SIG-M5 treated with dmso at 0.1 percent for 504 hours (cell line): ENCODE data around the gene SLC7A9.
"Not testable (repeated sequence)": the region's sequence is repeated elsewhere in the genome, so short reads cannot be mapped to it uniquely, and the experiment has no call there.

ENCODE experiments used
- DNase-seq: peaks from one replicate; lab custom pipeline; 2025; ENCODE audit not compliant: unreplicated experiment; lab: John Stamatoyannopoulos, UW

Gene SLC7A9

GRCh38 chr19:32864318-32865007 lies 5.1 kb downstream of the SLC7A9 start:
- DNase-seq: no peak

- DNase-seq: no peak
Observed at GRCh38 chr19:32863841-32864240, 5.7 kb downstream of the SLC7A9 start.

- no peak for DNase-seq
Observed at GRCh38 chr19:32863301-32863700, 6.3 kb downstream of the SLC7A9 start.

GRCh38 chr19:32862741-32863140 lies 6.8 kb downstream of the SLC7A9 start:
- DNase-seq: no peak

GRCh38 chr19:32862173-32862572 lies 7.4 kb downstream of the SLC7A9 start:
- no peak for DNase-seq

GRCh38 chr19:32861596-32861995 lies 8.0 kb downstream of the SLC7A9 start:
- DNase-seq: no peak

GRCh38 chr19:32859591-32859990 lies 10.0 kb downstream of the SLC7A9 start:
- DNase-seq: no peak

- no peak for DNase-seq
Observed at GRCh38 chr19:32858559-32858958, 11.0 kb downstream of the SLC7A9 start.

- no peak for DNase-seq
Observed at GRCh38 chr19:32858155-32858554, 11.4 kb downstream of the SLC7A9 start.

GRCh38 chr19:32857584-32857983 lies 12.0 kb downstream of the SLC7A9 start:
- no peak for DNase-seq

GRCh38 chr19:32856818-32857217 lies 12.7 kb downstream of the SLC7A9 start:
- DNase-seq: not testable (repeated sequence)

GRCh38 chr19:32852216-32852615 lies 17.4 kb downstream of the SLC7A9 start:
- DNase-seq: no peak

- DNase-seq: not testable (repeated sequence)
Observed at GRCh38 chr19:32848035-32848434, 21.5 kb downstream of the SLC7A9 start.

GRCh38 chr19:32843716-32844245 lies 25.8 kb downstream of the SLC7A9 start:
- no peak for DNase-seq

GRCh38 chr19:32842061-32842460 lies 27.5 kb downstream of the SLC7A9 start:
- DNase-seq: no peak

- no peak for DNase-seq
Observed at GRCh38 chr19:32837531-32837930, 32.0 kb downstream of the SLC7A9 start.

GRCh38 chr19:32833388-32833787 lies 36.2 kb downstream of the SLC7A9 start:
- not testable (repeated sequence) for DNase-seq

- not testable (repeated sequence) for DNase-seq
Observed at GRCh38 chr19:32832825-32833224, 36.7 kb downstream of the SLC7A9 start.

- DNase-seq: not testable (repeated sequence)
Observed at GRCh38 chr19:32832094-32832493, 37.5 kb downstream of the SLC7A9 start.

- no peak for DNase-seq
Observed at GRCh38 chr19:32831611-32832010, 38.0 kb downstream of the SLC7A9 start.

- no peak for DNase-seq
Observed at GRCh38 chr19:32830231-32831014, 39.1 kb downstream of the SLC7A9 start.

GRCh38 chr19:32829345-32829896 lies 40.1 kb downstream of the SLC7A9 start:
- DNase-seq: no peak
